Kidney tubule cell (primary cell): ENCODE data around the gene INS.

Experiments used
- DNase-seq: peaks from one replicate; pipeline ENCODE4 v3.0.0-alpha.2; 2018; ENCODE audit warnings: low spot score

Gene INS

GRCh38 chr11:2164861-2165555, 4.0 kb upstream of the INS start:
- no peak for DNase-seq

GRCh38 chr11:2164081-2164480, 3.1 kb upstream of the INS start:
- DNase-seq = no peak

GRCh38 chr11:2163428-2163978, 2.5 kb upstream of the INS start:
- no peak for DNase-seq

GRCh38 chr11:2159536-2160413, 1.2 kb downstream of the INS start:
- DNase-seq = no peak

GRCh38 chr11:2158966-2159365, 2.0 kb downstream of the INS start:
- DNase-seq = no peak

GRCh38 chr11:2158296-2158737, 2.7 kb downstream of the INS start:
- no peak for DNase-seq

GRCh38 chr11:2157294-2158040, 3.5 kb downstream of the INS start:
- no peak for DNase-seq

- peak; percentile 66 for DNase-seq
Measured at GRCh38 chr11:2156416-2157182, 4.4 kb downstream of the INS start.

- no peak for DNase-seq
Measured at GRCh38 chr11:2155511-2155910, 5.5 kb downstream of the INS start.

GRCh38 chr11:2154889-2155288, 6.1 kb downstream of the INS start:
- DNase-seq = no peak

- DNase-seq = no peak
Measured at GRCh38 chr11:2154195-2154585, 6.8 kb downstream of the INS start.

GRCh38 chr11:2153581-2154194, 7.3 kb downstream of the INS start:
- DNase-seq = no peak

- peak; percentile 73 for DNase-seq
Measured at GRCh38 chr11:2151500-2152257, 9.3 kb downstream of the INS start.

- DNase-seq = peak; percentile 27
Measured at GRCh38 chr11:2149864-2150847, 10.9 kb downstream of the INS start.

- no peak for DNase-seq
Measured at GRCh38 chr11:2149460-2149859, 11.5 kb downstream of the INS start.

GRCh38 chr11:2148595-2148994, 12.4 kb downstream of the INS start:
- DNase-seq = no peak

- no peak for DNase-seq
Measured at GRCh38 chr11:2147391-2147790, 13.6 kb downstream of the INS start.

- no peak for DNase-seq
Measured at GRCh38 chr11:2146051-2146450, 15.0 kb downstream of the INS start.
